ENCODE data around the gene C14orf180. TPM values are rescaled to one million over a fixed set of nuclear protein-coding genes. Genes with fewer than 3 reads are reported as not detected.

Gene C14orf180
- total RNA-seq, 1 experiment from 2014 or later = not detected

DNA sequence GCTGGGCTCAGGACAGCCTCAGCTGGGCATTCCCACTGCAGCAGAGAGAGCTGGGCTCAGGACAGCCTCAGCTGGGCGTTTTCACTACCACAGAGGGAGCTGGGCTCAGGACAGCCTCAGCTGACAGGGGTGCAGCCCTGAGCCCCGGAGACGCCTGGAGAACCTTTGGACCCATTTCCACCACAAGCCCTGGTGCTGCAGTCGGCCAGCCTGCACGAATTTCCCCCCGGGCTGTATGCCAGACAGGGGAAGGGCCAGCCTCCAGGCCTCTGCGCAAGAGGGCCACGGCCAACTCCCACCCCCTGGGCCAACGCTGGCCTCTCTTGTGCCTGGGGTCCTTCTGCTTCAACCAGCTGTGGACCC is 2.6 kb upstream of the C14orf180 start:
- Histone ChIP-seq H3K4ac (ENCODE audit: low read depth, low read length) (no peak overlapping the region), H2BK12ac (ENCODE audit: insufficient read length, low read depth, low read length) (no peak overlapping the region), H4K8ac (replicated peaks; ENCODE audit: insufficient read length, low read depth, low read length) (no peak overlapping the region), H2BK15ac (ENCODE audit: low read depth, low read length) (no peak overlapping the region), H3K9me3 (ENCODE audit: control insufficient read depth, low read depth, low read length) (no peaks in the 10 kb centered on the region), H3K4me2 (ENCODE audit: insufficient read depth, insufficient read length, low read length) (no peak overlapping the region), H4K5ac (ENCODE audit: insufficient read length, low read depth, low read length) (no peak overlapping the region), H3K79me1 (ENCODE audit: insufficient read depth, low read depth, low read length, poor library complexity, severe bottlenecking) (no peaks in the 10 kb centered on the region), H3K79me2 (ENCODE audit: insufficient read depth, low read length) (no peaks in the 10 kb centered on the region), H2AK5ac (ENCODE audit: insufficient read length, low read length) (no peak overlapping the region), H2BK120ac (ENCODE audit: low read depth, low read length, poor library complexity, severe bottlenecking) (no peak overlapping the region), H3T11ph (ENCODE audit: low read length) (no peak overlapping the region), H3K4me1 (ENCODE audit: insufficient read depth, low read length) (no peaks in the 10 kb centered on the region), H3K27ac (ENCODE audit: insufficient read length, low read depth, low read length) (no peak overlapping the region), H2BK20ac (ENCODE audit: low read depth, low read length, poor library complexity, severe bottlenecking) (no peak overlapping the region), H3K9ac (ENCODE audit: extremely low read depth, insufficient read length, low read length) (no peak overlapping the region), H3K23ac (ENCODE audit: insufficient read length, low read depth, low read length) (no peak overlapping the region), H4K20me1 (ENCODE audit: control insufficient read depth, insufficient read depth, insufficient read length) (no peaks in the 10 kb centered on the region), H3K23me2 (ENCODE audit: insufficient read length, low read depth, low read length, poor library complexity, severe bottlenecking) (no peaks in the 10 kb centered on the region), H3K27me3 (ENCODE audit: insufficient read depth, low read length) (no peaks in the 10 kb centered on the region), H2AFZ (ENCODE audit: low read length) (no peak overlapping the region), H3K14ac (ENCODE audit: insufficient read depth, low read length) (no peak overlapping the region), H3K18ac (ENCODE audit: insufficient read length, low read depth, low read length) (no peak overlapping the region), H4K91ac (ENCODE audit: insufficient read length, low read depth, low read length) (no peak overlapping the region), H3K56ac (ENCODE audit: insufficient read length, low read depth, low read length) (no peak overlapping the region), H2BK5ac (ENCODE audit: insufficient read length, low read length) (no peak overlapping the region)
- H3K4me3 Mint-ChIP-seq = no peak overlapping the region
- TF ChIP-seq, protein P1, sequence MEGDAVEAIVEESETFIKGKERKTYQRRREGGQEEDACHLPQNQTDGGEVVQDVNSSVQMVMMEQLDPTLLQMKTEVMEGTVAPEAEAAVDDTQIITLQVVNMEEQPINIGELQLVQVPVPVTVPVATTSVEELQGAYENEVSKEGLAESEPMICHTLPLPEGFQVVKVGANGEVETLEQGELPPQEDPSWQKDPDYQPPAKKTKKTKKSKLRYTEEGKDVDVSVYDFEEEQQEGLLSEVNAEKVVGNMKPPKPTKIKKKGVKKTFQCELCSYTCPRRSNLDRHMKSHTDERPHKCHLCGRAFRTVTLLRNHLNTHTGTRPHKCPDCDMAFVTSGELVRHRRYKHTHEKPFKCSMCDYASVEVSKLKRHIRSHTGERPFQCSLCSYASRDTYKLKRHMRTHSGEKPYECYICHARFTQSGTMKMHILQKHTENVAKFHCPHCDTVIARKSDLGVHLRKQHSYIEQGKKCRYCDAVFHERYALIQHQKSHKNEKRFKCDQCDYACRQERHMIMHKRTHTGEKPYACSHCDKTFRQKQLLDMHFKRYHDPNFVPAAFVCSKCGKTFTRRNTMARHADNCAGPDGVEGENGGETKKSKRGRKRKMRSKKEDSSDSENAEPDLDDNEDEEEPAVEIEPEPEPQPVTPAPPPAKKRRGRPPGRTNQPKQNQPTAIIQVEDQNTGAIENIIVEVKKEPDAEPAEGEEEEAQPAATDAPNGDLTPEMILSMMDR (conservative IDR thresholded peaks at IDR 0.05) = no peak
- no peak for DNase-seq
- no peak overlapping the region for H3K27ac Mint-ChIP-seq
- H3K36me3 Mint-ChIP-seq (ENCODE audit: insufficient read depth in 1 of 3, low read depth in 3 of 3) = no peaks in the 10 kb centered on the region
- H3K9me3 Mint-ChIP-seq = no peaks in the 10 kb centered on the region
- H3K4me1 Mint-ChIP-seq = peaks cover 0 to 7% of the 10 kb centered on the region in 2 experiments; a peak in 2 of 4 replicates
- WGBS (ENCODE audit: extremely low coverage, insufficient read length, low lambda C conversion rate) = no CpG with 5 or more reads among the region's 9 CpGs
- H3K27me3 Mint-ChIP-seq (ENCODE audit: low read depth) = no peaks in the 10 kb centered on the region; the same call in 1 of the 2 replicates

Data from H9 (cell line).